IPS-18a (cell line): ENCODE measurements around the gene YAP1.

Experiments used
- H3K27ac ChIP-seq: one replicate; pipeline ENCODE4 v1.5.1; 2013; ENCODE audit warnings: low read length
- H3K27me3 ChIP-seq: one replicate; pipeline ENCODE4 v1.6.1; 2013; ENCODE audit warnings: mild to moderate bottlenecking, low read length; ENCODE audit not compliant: control insufficient read depth, insufficient read depth
- H3K36me3 ChIP-seq: one replicate; pipeline ENCODE4 v1.6.1; 2013; ENCODE audit warnings: low read depth, low read length; ENCODE audit not compliant: control insufficient read depth
- H3K4me1 ChIP-seq: one replicate; pipeline ENCODE4 v1.6.1; 2013; ENCODE audit warnings: low read depth, low read length; ENCODE audit not compliant: control insufficient read depth
- H3K4me3 ChIP-seq: one replicate; pipeline ENCODE4 v1.5.1; 2013; ENCODE audit warnings: low read length
- H3K9ac ChIP-seq: one replicate; pipeline ENCODE4 v1.6.1; 2013; ENCODE audit warnings: mild to moderate bottlenecking, low read length, moderate library complexity
- H3K9me3 ChIP-seq: one replicate; pipeline ENCODE4 v1.6.1; 2013; ENCODE audit warnings: low read depth, low read length; ENCODE audit not compliant: control insufficient read depth

YAP1 gene

DNA sequence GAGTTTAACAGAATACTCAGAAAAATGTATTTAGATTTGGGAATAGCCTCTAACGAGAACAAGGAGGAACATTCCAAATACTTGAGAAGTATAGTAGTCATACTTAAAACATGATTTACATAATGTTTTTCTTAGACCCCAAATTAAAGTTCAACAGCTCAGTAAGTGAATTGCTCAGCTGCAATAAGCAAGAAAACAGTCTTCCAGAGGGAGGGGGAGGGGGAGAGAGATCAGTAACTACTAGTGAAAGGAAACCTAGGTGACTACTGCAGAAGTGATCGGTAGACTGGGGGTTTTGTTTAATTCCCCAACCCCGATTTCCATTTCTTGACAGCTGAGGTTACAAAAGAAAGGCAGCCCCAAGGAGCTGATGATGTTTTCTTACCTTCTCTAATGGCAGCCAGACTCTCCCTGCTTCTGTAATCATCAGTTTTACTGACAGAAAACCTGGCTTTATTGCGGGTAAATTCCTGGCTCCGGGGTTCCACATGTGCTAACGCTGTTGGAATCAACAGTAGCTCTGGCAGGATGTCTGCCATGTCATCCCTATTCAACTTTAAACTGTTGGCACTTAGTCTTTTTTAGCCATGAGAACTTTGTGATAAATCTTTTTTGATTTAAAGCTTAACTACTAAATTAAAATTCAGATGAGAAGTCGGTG lies 124.7 kb downstream of the YAP1 start:
- no peak overlapping the region for H3K9ac ChIP-seq
- H3K4me1 ChIP-seq: peaks cover 6% of the 10 kb centered on the region
- H3K4me3 ChIP-seq: no peak overlapping the region
- no peaks in the 10 kb centered on the region for H3K27me3 ChIP-seq
- no peak overlapping the region for H3K27ac ChIP-seq
- no peaks in the 10 kb centered on the region for H3K9me3 ChIP-seq
- peaks cover 4% of the 10 kb centered on the region for H3K36me3 ChIP-seq

- H3K4me1 ChIP-seq: peaks cover 6% of the 10 kb centered on the region
- H3K9ac ChIP-seq: no peak overlapping the region
- H3K27ac ChIP-seq: no peak overlapping the region
- no peak overlapping the region for H3K4me3 ChIP-seq
- no peaks in the 10 kb centered on the region for H3K27me3 ChIP-seq
- no peaks in the 10 kb centered on the region for H3K36me3 ChIP-seq
- H3K9me3 ChIP-seq: no peaks in the 10 kb centered on the region
Measured at GRCh38 chr11:102237096-102237735, 127.0 kb downstream of the YAP1 start.

DNA sequence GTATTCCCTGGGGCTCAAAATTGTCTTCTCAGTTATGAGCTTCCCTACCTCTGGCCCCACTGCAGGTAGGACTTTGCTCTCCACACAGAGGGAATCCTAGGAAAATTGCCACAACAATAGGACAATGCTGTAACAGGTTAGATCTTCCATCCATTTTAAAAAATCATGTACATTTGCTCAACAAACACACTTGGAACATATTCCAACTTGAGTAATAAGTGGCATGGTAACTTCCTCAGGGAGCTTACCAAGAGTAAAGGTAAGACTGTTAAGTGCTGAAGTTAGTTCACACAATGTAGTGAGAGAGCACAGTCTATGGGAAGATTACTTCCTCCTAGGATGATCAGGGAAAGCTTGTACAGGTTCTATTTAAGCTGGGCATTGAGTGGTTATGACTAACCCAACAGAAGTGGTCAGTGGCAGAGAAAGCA lies 128.2 kb downstream of the YAP1 start:
- no peaks in the 10 kb centered on the region for H3K9me3 ChIP-seq
- peaks cover 6% of the 10 kb centered on the region for H3K4me1 ChIP-seq
- no peaks in the 10 kb centered on the region for H3K27me3 ChIP-seq
- H3K4me3 ChIP-seq: no peak overlapping the region
- H3K9ac ChIP-seq: no peak overlapping the region
- no peaks in the 10 kb centered on the region for H3K36me3 ChIP-seq
- H3K27ac ChIP-seq: no peak overlapping the region

GRCh38 chr11:102239448-102239847 lies 129.2 kb downstream of the YAP1 start:
- no peak overlapping the region for H3K9ac ChIP-seq
- no peak overlapping the region for H3K27ac ChIP-seq
- H3K4me1 ChIP-seq: peaks cover 6% of the 10 kb centered on the region
- H3K36me3 ChIP-seq: no peaks in the 10 kb centered on the region
- no peaks in the 10 kb centered on the region for H3K27me3 ChIP-seq
- no peak overlapping the region for H3K4me3 ChIP-seq
- no peaks in the 10 kb centered on the region for H3K9me3 ChIP-seq

DNA sequence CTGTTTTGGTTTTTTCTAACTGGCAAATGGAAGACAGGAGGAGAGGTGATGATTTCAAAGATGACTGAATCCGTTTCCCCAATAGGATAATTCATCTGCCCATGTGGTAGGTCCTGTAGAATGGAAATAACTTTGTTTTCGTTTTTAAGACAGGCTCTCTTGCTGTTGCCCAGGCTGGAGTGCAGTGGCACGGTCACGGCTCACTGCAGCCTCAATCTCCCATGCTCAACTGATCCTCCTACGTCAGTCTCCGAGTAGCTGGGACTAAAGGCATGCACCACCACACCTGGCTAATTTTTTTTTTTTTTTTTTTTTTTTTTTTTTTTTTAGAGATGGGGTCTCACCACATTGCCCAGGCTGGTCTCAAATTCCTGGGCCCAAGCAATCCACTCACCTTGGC lies 129.7 kb downstream of the YAP1 start:
- H3K4me3 ChIP-seq: no peak overlapping the region
- no peak overlapping the region for H3K9ac ChIP-seq
- no peaks in the 10 kb centered on the region for H3K27me3 ChIP-seq
- H3K27ac ChIP-seq: no peak overlapping the region
- H3K9me3 ChIP-seq: no peaks in the 10 kb centered on the region
- H3K36me3 ChIP-seq: no peaks in the 10 kb centered on the region
- H3K4me1 ChIP-seq: peaks cover 2% of the 10 kb centered on the region

DNA sequence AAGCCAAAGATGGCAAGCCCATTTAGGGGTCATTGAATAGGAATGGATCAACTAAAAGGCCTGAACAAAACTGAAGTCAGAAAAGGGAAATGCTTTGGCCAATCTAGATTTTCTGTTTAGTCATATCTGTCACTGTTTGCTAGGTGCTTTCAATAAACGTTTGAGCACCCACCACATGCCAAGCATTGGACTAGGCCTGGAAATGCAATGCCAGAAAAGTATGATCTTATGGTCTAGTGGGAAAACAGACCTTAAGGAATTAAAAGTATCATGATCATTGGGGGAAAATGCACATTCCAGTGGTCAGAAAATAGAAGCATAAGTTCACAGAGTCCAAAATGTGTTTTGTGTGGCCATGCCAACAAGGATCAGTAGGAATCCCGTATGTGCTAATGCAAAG lies 130.3 kb downstream of the YAP1 start:
- H3K4me3 ChIP-seq: no peak overlapping the region
- no peaks in the 10 kb centered on the region for H3K4me1 ChIP-seq
- no peaks in the 10 kb centered on the region for H3K36me3 ChIP-seq
- H3K27me3 ChIP-seq: no peaks in the 10 kb centered on the region
- H3K27ac ChIP-seq: no peak overlapping the region
- no peak overlapping the region for H3K9ac ChIP-seq
- H3K9me3 ChIP-seq: no peaks in the 10 kb centered on the region

GRCh38 chr11:102241026-102241425 lies 130.8 kb downstream of the YAP1 start:
- no peaks in the 10 kb centered on the region for H3K4me1 ChIP-seq
- H3K27ac ChIP-seq: no peak overlapping the region
- H3K4me3 ChIP-seq: no peak overlapping the region
- no peak overlapping the region for H3K9ac ChIP-seq
- no peaks in the 10 kb centered on the region for H3K36me3 ChIP-seq
- no peaks in the 10 kb centered on the region for H3K9me3 ChIP-seq
- H3K27me3 ChIP-seq: no peaks in the 10 kb centered on the region

GRCh38 chr11:102243399-102243884 lies 133.2 kb downstream of the YAP1 start:
- no peak overlapping the region for H3K27ac ChIP-seq
- no peaks in the 10 kb centered on the region for H3K27me3 ChIP-seq
- H3K4me3 ChIP-seq: no peak overlapping the region
- H3K9me3 ChIP-seq: no peaks in the 10 kb centered on the region
- H3K36me3 ChIP-seq: no peaks in the 10 kb centered on the region
- H3K9ac ChIP-seq: no peak overlapping the region
- H3K4me1 ChIP-seq: no peaks in the 10 kb centered on the region

GRCh38 chr11:102244681-102245409 lies 134.6 kb downstream of the YAP1 start:
- Histone ChIP-seq H3K27ac (no peak overlapping the region), H3K9ac (no peak overlapping the region), H3K9me3 (no peaks in the 10 kb centered on the region), H3K4me3 (no peak overlapping the region), H3K4me1 (no peaks in the 10 kb centered on the region), H3K27me3 (no peaks in the 10 kb centered on the region), H3K36me3 (no peaks in the 10 kb centered on the region)

- Histone ChIP-seq H3K36me3 (no peaks in the 10 kb centered on the region), H3K4me1 (no peaks in the 10 kb centered on the region), H3K27me3 (no peaks in the 10 kb centered on the region), H3K27ac (no peak overlapping the region), H3K9me3 (no peaks in the 10 kb centered on the region), H3K9ac (no peak overlapping the region), H3K4me3 (no peak overlapping the region)
Measured at GRCh38 chr11:102251423-102251822, 141.2 kb downstream of the YAP1 start.

- no peaks in the 10 kb centered on the region for H3K27me3 ChIP-seq
- no peak overlapping the region for H3K27ac ChIP-seq
- H3K9ac ChIP-seq: no peak overlapping the region
- H3K36me3 ChIP-seq: no peaks in the 10 kb centered on the region
- H3K4me1 ChIP-seq: no peaks in the 10 kb centered on the region
- H3K4me3 ChIP-seq: no peak overlapping the region
- H3K9me3 ChIP-seq: no peaks in the 10 kb centered on the region
Measured at GRCh38 chr11:102252339-102252891, 142.2 kb downstream of the YAP1 start.
